Activated CD8-positive, alpha-beta memory T cell treated with anti-CD3 and anti-CD28 coated beads for 4 hours (primary cell): Measurements from ENCODE around the gene C5orf46.
"Not testable (repeated sequence)": the region's sequence is repeated elsewhere in the genome, so short reads cannot be mapped to it uniquely, and the experiment has no call there.

Experiments used
- DNase-seq, 2 donors: peaks; one replicate each; pipeline ENCODE4 v3.0.0-alpha.2; 2020; ENCODE audit warnings: low read depth in 2 of 2

Gene C5orf46

GRCh38 chr5:147893820-147894219 lies 12.5 kb downstream of the C5orf46 start:
- DNase-seq: no peak

GRCh38 chr5:147892696-147893296 lies 13.5 kb downstream of the C5orf46 start:
- DNase-seq: no peak

- no peak for DNase-seq
Measured at GRCh38 chr5:147887930-147888329, 18.4 kb downstream of the C5orf46 start.

GRCh38 chr5:147887026-147887627 lies 19.2 kb downstream of the C5orf46 start:
- no peak for DNase-seq

GRCh38 chr5:147882586-147883313 lies 23.6 kb downstream of the C5orf46 start:
- no peak for DNase-seq

GRCh38 chr5:147880487-147880886 lies 25.9 kb downstream of the C5orf46 start:
- no peak for DNase-seq

- no peak for DNase-seq
Measured at GRCh38 chr5:147879784-147880183, 26.6 kb downstream of the C5orf46 start.

GRCh38 chr5:147878066-147878759 lies 28.1 kb downstream of the C5orf46 start, which contains the start of gene SCGB3A2:
Gene SCGB3A2, plus strand, starts transcription at chr5:147878711. Its CDS starts 93 bp downstream, at chr5:147878804.
- no peak for DNase-seq

- no peak for DNase-seq
Measured at GRCh38 chr5:147876626-147877025, 29.7 kb downstream of the C5orf46 start.

GRCh38 chr5:147876141-147876540 lies 30.2 kb downstream of the C5orf46 start:
- DNase-seq: no peak

- no peak for DNase-seq
Measured at GRCh38 chr5:147874910-147875367, 31.4 kb downstream of the C5orf46 start.

GRCh38 chr5:147874118-147874875 lies 32.0 kb downstream of the C5orf46 start:
- DNase-seq: not testable (repeated sequence)

GRCh38 chr5:147872744-147873435 lies 33.4 kb downstream of the C5orf46 start:
- DNase-seq: not testable (repeated sequence)

- DNase-seq: not testable (repeated sequence)
Measured at GRCh38 chr5:147871980-147872549, 34.3 kb downstream of the C5orf46 start.

GRCh38 chr5:147869892-147870291 lies 36.4 kb downstream of the C5orf46 start:
- not testable (repeated sequence) for DNase-seq

- no peak for DNase-seq
Measured at GRCh38 chr5:147869112-147869511, 37.2 kb downstream of the C5orf46 start.

- no peak for DNase-seq
Measured at GRCh38 chr5:147863454-147864158, 42.7 kb downstream of the C5orf46 start.

- no peak for DNase-seq
Measured at GRCh38 chr5:147860641-147861025, 45.7 kb downstream of the C5orf46 start.

GRCh38 chr5:147859962-147860640 lies 46.2 kb downstream of the C5orf46 start:
- DNase-seq: no peak
